HG03354 (cell line): ENCODE results near the gene FXN.
"Not testable (repeated sequence)": the region's sequence is repeated elsewhere in the genome, so short reads cannot be mapped to it uniquely, and the experiment has no call there.

Source experiments
- ATAC-seq: cut with Tn5 transposase; IDR thresholded peaks from one replicate; pipeline ENCODE4 v1.9.1; 2021; ENCODE audit warnings: mild to moderate bottlenecking; ENCODE audit not compliant: unreplicated experiment, poor library complexity, severe bottlenecking

The FXN gene

GRCh38 chr9:69020301-69021145, 15.0 kb upstream of the FXN start:
- no peak for ATAC-seq

GRCh38 chr9:69023650-69024049, 11.9 kb upstream of the FXN start:
- ATAC-seq, result no peak

GRCh38 chr9:69027355-69028097, 8.0 kb upstream of the FXN start:
- peak; percentile 83 for ATAC-seq

- ATAC-seq, result no peak
Measured at GRCh38 chr9:69028754-69029153, 6.8 kb upstream of the FXN start.

DNA sequence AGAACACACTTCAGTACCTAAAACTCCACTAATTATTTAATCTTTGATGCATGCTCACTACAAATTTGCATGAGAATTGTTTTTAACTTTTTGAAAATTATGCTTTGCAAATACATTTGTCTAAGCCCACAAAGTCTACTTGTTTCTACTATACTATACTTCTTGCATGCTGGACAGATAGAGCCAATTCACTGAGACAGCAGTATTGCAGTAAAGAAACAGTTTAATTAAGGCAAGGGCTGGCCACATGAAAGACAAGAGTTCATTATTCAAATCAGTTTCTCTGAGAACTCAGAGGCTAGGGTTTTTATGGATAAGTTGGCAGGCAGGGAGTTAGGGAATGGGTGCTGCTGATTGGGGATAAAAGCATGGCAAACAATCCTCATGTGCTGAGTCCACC, 6.0 kb upstream of the FXN start:
- ATAC-seq, result no peak

DNA sequence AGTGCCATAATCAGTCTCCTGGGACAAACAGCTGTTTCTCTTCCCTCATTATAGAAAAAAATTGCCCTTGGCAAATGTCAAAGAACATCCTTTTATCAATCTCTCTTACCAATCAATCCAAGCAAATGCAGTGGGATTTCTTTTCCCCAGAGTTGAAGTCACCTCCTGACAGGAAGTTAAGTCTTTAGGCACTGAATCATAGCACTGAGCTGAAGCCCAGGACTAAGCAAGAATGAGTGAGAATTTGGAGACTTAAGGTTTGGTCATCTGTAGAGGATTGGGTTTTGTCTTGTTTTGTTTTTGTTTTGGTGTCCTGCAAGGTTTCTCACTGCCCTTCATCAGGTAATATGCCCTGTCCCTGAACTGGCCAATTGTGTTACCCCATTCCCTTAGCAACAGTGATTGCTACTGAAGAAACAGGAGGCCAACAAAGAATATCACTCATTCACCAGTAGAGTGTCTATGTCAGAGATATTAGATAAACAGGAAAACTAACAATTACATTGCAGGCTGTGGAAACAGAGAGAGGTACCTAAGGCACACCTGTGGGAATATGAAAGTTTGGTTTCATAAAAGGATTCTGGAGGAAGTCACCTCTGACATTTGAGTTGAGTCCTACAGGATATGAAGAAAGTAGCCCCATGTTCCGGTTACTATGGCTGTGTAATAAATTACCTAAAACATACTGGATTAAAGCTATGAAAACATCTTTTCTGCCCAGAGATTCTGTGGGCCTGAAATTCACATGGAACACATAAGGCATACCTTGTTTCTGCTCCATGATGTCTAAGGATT, 4.5 kb upstream of the FXN start:
- ATAC-seq, result no peak

DNA sequence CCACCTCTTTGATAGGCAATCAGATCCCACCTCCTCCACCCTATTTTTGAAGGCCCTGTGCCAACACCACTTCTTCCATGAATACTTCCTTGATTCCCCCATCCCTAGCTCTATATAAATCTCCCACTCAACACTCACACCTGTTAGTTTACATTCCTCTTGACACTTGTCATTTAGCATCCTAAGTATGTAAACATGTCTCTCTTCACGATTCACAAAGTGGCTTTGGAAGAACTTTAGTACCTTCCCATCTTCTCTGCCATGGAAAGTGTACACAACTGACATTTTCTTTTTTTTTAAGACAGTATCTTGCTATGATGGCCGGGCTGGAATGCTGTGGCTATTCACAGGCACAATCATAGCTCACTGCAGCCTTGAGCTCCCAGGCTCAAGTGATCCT, 1.5 kb upstream of the FXN start:
- no peak for ATAC-seq

DNA sequence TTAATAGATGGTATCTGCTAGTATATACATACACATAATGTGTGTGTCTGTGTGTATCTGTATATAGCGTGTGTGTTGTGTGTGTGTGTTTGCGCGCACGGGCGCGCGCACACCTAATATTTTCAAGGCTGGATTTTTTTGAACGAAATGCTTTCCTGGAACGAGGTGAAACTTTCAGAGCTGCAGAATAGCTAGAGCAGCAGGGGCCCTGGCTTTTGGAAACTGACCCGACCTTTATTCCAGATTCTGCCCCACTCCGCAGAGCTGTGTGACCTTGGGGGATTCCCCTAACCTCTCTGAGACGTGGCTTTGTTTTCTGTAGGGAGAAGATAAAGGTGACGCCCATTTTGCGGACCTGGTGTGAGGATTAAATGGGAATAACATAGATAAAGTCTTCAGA, 757 bp downstream of the FXN start:
- peak; percentile 28 for ATAC-seq

GRCh38 chr9:69036799-69037198, 1.2 kb downstream of the FXN start:
- no peak for ATAC-seq

DNA sequence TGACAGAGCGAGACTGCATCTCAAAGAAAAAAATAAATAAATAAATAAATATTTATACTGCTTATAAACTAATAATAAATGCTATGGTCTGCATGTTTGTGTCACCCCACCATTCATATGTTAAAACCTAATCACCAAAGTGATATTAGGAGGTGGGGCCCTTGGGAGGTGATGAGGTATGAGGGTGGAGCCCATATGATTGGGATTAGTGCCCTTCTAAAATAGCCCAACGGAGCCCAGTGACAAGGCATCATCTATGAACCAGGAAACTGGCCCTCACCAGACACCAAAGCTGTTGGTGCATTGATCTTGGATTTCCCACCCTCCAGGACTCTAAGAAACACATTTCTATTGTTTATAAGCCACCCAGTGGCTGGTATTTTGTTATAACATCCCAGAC, 5.1 kb downstream of the FXN start:
- no peak for ATAC-seq

DNA sequence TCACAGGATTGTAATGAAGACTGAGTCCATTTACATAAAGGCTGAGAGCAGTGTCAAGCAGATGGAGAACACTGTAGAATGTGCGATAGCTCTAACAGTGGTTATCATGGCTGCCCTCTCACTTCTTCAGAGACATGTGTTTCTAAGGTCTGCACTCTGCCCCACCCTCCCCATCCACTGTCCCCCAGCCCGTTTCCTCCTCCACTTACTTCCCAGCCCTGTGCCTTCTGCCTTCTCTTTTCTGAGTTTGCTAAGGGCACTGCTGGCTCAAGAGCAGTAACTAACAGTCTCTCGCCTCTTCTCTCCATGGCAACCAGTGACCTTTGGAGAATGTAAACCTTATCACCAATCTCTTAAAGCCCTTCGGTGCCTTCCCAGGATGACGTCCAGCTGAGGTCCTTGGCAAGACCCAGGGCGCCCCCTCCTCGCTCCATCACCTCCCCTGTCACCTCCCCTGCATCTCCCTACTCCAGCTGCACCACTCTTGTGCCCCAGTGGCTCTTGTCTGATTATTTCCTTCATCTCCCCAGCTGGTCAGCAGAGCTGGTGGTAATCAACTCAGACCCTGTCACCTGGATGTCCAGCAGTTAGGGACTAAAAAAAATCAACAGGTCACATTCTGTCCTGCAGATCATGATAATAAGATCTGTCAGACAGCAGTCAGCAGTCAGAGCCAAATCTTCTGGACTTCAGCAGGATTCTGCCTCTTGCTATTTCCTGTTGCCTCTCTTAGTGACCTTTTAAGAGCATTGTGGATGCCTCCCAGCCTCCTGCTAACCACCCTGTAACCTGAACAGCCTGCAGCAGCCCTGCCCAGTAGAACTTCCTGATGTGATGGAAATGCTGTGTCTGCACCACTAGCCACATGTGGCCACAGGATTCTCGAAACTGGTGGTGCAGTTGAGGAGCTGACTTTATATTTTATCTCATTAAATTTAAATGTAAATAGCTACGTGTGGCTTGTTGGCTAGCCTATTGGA, 9.0 kb downstream of the FXN start:
- no peak for ATAC-seq

DNA sequence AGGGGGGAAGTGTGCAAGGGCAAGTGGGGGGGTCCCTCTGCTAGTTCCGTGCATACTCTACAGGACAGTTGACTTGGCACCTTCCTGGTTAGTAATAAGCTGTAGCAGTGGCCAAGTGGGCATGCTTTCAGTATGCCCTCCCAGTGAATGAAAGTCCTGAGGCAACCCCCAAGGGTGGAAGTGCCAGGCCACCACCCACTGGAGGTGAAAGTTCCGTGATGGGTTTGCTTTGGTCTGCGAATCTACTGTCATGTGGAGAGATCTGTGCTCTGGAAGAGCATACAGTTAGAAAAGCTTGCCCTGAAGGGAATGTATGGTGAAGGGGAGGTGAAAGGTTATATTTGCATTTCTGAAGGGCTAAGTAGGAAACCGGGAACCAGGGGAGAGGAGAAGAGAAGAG, 10.3 kb downstream of the FXN start:
- no peak for ATAC-seq

GRCh38 chr9:69046723-69047122, 11.2 kb downstream of the FXN start:
- ATAC-seq, result no peak

- no peak for ATAC-seq
Measured at GRCh38 chr9:69047371-69047770, 11.8 kb downstream of the FXN start.

DNA sequence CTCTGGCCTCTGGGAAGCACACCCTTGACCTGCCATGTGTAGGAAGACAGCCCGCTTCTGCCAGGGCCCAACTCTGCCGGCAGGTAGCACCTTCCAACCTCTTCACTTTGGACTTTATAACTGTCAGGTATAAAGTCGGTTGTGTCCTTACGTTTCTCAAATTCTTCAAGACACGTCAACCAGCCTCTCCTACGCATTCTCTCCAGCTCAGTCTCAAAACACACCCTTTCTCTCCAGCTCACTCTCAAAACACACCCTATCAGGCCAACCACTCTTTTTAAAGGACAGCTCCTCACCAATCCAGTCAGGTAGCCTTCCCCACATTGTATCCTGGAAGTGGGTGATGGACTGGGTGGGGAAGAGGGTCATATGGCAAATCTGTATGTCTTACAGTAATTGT, 13.5 kb downstream of the FXN start:
- no peak for ATAC-seq

GRCh38 chr9:69050936-69051335, 15.4 kb downstream of the FXN start:
- ATAC-seq, result not testable (repeated sequence)

GRCh38 chr9:69054989-69055388, 19.4 kb downstream of the FXN start:
- ATAC-seq, result no peak

- no peak for ATAC-seq
Measured at GRCh38 chr9:69056191-69056815, 20.8 kb downstream of the FXN start.

DNA sequence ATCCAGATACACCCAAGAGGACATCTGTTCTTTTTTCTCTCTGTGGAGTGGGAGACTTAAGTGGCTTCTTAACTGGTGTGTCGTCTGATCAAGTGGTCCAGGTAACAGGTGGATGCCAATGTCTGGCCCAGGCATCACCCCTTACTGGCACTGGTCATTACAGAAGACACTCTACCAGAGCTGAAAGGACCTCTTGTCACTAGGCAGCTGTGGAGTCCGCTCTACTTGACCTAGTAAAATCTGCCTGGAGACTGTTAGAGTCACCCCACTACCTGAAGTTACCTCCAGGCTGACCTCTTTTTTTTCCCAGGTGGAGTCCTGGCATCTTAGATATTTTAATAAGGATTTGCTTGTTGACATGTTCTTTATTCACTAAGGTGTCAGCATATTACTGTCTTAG, 22.5 kb downstream of the FXN start:
- ATAC-seq, result no peak
